Medulla oblongata (tissue), 1 donor: Measurements from ENCODE around the gene MCM3AP.

Source experiments
- DNase-seq: peaks from one replicate; pipeline ENCODE4 v3.0.0-alpha.2; 2015; ENCODE audit errors: extremely low spot score

Gene MCM3AP

GRCh38 chr21:46285206-46285661 is at the start of gene MCM3AP:
MCM3AP (minus strand) TSS chr21:46285611; CDS start chr21:46285286, 325 bp downstream.
- DNase-seq: no peak

GRCh38 chr21:46334351-46335140 is 49.1 kb upstream of the MCM3AP start:
- DNase-seq: no peak

GRCh38 chr21:46329796-46330195 is 44.4 kb upstream of the MCM3AP start:
- no peak for DNase-seq

GRCh38 chr21:46328151-46328550 is 42.7 kb upstream of the MCM3AP start:
- no peak for DNase-seq

GRCh38 chr21:46327711-46328110 is 42.3 kb upstream of the MCM3AP start:
- DNase-seq: no peak

GRCh38 chr21:46326110-46326703 is 40.8 kb upstream of the MCM3AP start:
- no peak for DNase-seq

- peak; percentile 11 for DNase-seq
These were observed 39.9 kb upstream of the MCM3AP start for GRCh38 chr21:46325073-46325912.

GRCh38 chr21:46324390-46325072 is 39.1 kb upstream of the MCM3AP start:
- DNase-seq: peak; percentile 83

GRCh38 chr21:46323710-46324389 is 38.4 kb upstream of the MCM3AP start, which contains the start of the genes C21orf58 and PCNT:
C21orf58 (minus strand) TSS chr21:46323870; CDS start chr21:46322738, 1,132 bp downstream.
PCNT (plus strand) TSS chr21:46324156; CDS start chr21:46324229, 73 bp downstream.
- DNase-seq: peak; percentile 98

GRCh38 chr21:46323227-46323709 is 37.9 kb upstream of the MCM3AP start:
- DNase-seq: no peak

- no peak for DNase-seq
These were observed 37.2 kb upstream of the MCM3AP start for GRCh38 chr21:46322351-46323226.

GRCh38 chr21:46320331-46320801 is 35.0 kb upstream of the MCM3AP start:
- no peak for DNase-seq

- DNase-seq: no peak
These were observed 33.8 kb upstream of the MCM3AP start for GRCh38 chr21:46319186-46319585.

GRCh38 chr21:46318464-46318845 is 33.0 kb upstream of the MCM3AP start:
- no peak for DNase-seq

GRCh38 chr21:46317710-46318463 is 32.5 kb upstream of the MCM3AP start:
- no peak for DNase-seq

GRCh38 chr21:46316708-46317324 is 31.4 kb upstream of the MCM3AP start:
- no peak for DNase-seq

- no peak for DNase-seq
These were observed 29.1 kb upstream of the MCM3AP start for GRCh38 chr21:46314441-46315020.

- DNase-seq: no peak
These were observed 27.5 kb upstream of the MCM3AP start for GRCh38 chr21:46312949-46313348.
